HepG2 (cell line): ENCODE data around the gene SNAP25. TPM values are rescaled to one million over a fixed set of nuclear protein-coding genes. Genes with fewer than 3 reads are reported as not detected.

ENCODE experiments used
- ATAC-seq: fragments of 200-7000 bp; cut with Tn5 transposase; 3 replicates; pipeline ENCODE4 v1.9.1; 2020; ENCODE audit warnings: mild to moderate bottlenecking, moderate library complexity
- BruUV-seq: library from RNA; stranded (reverse); fragments of 400-500 nt; replicated peaks from 2 replicates; lab custom pipeline; 2021; lab: Mats Ljungman, UMichigan
- CTCF ChIA-PET: fragments of 300-600 bp; formaldehyde crosslinking; extraction: SDS; loops from one replicate; lab custom pipeline; 2021; ENCODE audit warnings: low total read pairs, inconsistent platforms, low intra/inter-chr PET ratio; lab: Yijun Ruan, JAX
- POLR2A ChIA-PET: fragments of 350-600 bp; sonication (Branson Sonifier 250); formaldehyde crosslinking; loops from one replicate; lab custom pipeline; 2020; ENCODE audit warnings: antibody characterized with exemption, inconsistent platforms; lab: Yijun Ruan, JAX
- DNase-seq: peaks from one replicate; pipeline ENCODE4 v3.0.0-alpha.2; 2015; ENCODE audit warnings: low spot score
- FAIRE-seq: peaks from 3 replicates; lab custom pipeline; 2011; peaks lifted over from hg19 to GRCh38; lab: Jason Lieb, UNC
- H2AFZ ChIP-seq: one replicate; pipeline ENCODE4 v1.6.1; 2011; ENCODE audit warnings: low read length, inconsistent platforms
- H3K27ac ChIP-seq: fragments of 300-600 bp; 3 replicates; pipeline ENCODE4 v1.8.0; 2011; ENCODE audit warnings: mixed run types, mild to moderate bottlenecking, mixed read lengths, low read length, inconsistent platforms; ENCODE audit not compliant: insufficient read depth; ENCODE audit errors: extremely low read length
- H3K27me3 ChIP-seq, 2 experiments: fragments of 200-600 bp in 1 of 2; 2 replicates in 1 of 2; 3 replicates in 1 of 2; pipeline versions ENCODE4 v1.6.0 to v1.8.0; 2011; ENCODE audit warnings: low read length in 2 of 2, mild to moderate bottlenecking in 2 of 2, moderate library complexity in 2 of 2, inconsistent platforms in 1 of 2; ENCODE audit not compliant: insufficient read depth in 2 of 2, control insufficient read depth in 1 of 2
- H3K36me3 ChIP-seq, 2 experiments: fragments of 200-600 bp in 1 of 2; replicated peaks in 1 of 2; 2 replicates in 1 of 2; 3 replicates in 1 of 2; pipeline versions ENCODE4 v1.5.1 to v1.8.0; 2011; ENCODE audit warnings: low read length in 2 of 2, inconsistent platforms in 1 of 2; ENCODE audit not compliant: insufficient read depth in 2 of 2, control insufficient read depth in 1 of 2
- H3K4me1 ChIP-seq: 2 replicates; pipeline ENCODE4 v1.5.1; 2012; ENCODE audit warnings: low read length, inconsistent platforms; ENCODE audit not compliant: insufficient read depth
- H3K4me2 ChIP-seq: 2 replicates; pipeline ENCODE4 v1.6.0; 2011; ENCODE audit warnings: low read depth, low read length, inconsistent platforms
- H3K4me3 ChIP-seq, 3 experiments: fragments of 200-600 bp in 1 of 3; sonication (generic), shearing (Covaris generic) in 1 of 3; replicated peaks in 1 of 3; 2 replicates each; pipeline ENCODE4 v1.5.1; 2011 to 2016; ENCODE audit warnings: low read length in 3 of 3, inconsistent platforms in 2 of 3, low read depth in 2 of 3, mild to moderate bottlenecking in 2 of 3, control low read depth in 1 of 3, mixed read lengths in 1 of 3; ENCODE audit not compliant: insufficient read depth in 1 of 3
- H3K79me2 ChIP-seq: one replicate; pipeline ENCODE4 v1.6.1; 2011; ENCODE audit warnings: low read length, inconsistent platforms; ENCODE audit not compliant: insufficient read depth
- H3K9ac ChIP-seq: 2 replicates; pipeline ENCODE4 v1.6.0; 2011; ENCODE audit warnings: mild to moderate bottlenecking, low read depth, low read length, inconsistent platforms; ENCODE audit not compliant: insufficient read depth
- H3K9me3 ChIP-seq: 2 replicates; pipeline ENCODE4 v1.5.1; 2012; ENCODE audit warnings: mild to moderate bottlenecking, low read length
- H4K20me1 ChIP-seq: 2 replicates; pipeline ENCODE4 v1.6.0; 2011; ENCODE audit warnings: inconsistent platforms, mild to moderate bottlenecking, low read length, moderate library complexity; ENCODE audit not compliant: insufficient read depth
- BRCA1 ChIP-seq: sonication (generic); formaldehyde crosslinking; IDR thresholded peaks from 2 replicates; pipeline ENCODE4 v1.4.0; 2020; ENCODE audit warnings: missing genetic modification reagents
- CEBPB ChIP-seq: IDR thresholded peaks from 2 replicates; pipeline ENCODE4 v1.6.1; 2011; ENCODE audit warnings: low read depth, low read length, improper control_type of control experiment, borderline replicate concordance
- CHD2 ChIP-seq: IDR thresholded peaks from 2 replicates; pipeline ENCODE4 v1.6.1; 2011; ENCODE audit warnings: low read depth, low read length, improper control_type of control experiment
- HNF4G ChIP-seq, 2 experiments: sonication (generic) in 1 of 2; formaldehyde crosslinking in 1 of 2; IDR thresholded peaks; 2 replicates each; pipeline versions ENCODE4 v1.4.0 to v1.6.1; 2011 to 2020; ENCODE audit warnings: borderline replicate concordance in 2 of 2, low read depth in 2 of 2, mild to moderate bottlenecking in 2 of 2, low read length in 1 of 2, missing genetic modification reagents in 1 of 2, moderate library complexity in 1 of 2
- RFX3 ChIP-seq: IDR thresholded peaks from 2 replicates; pipeline ENCODE4 v1.6.1; 2016; ENCODE audit warnings: missing biosample characterization, missing genetic modification reagents
- ZNF230 ChIP-seq: sonication (generic); formaldehyde crosslinking; IDR thresholded peaks from 2 replicates; pipeline ENCODE4 v1.4.0; 2020; ENCODE audit warnings: mild to moderate bottlenecking, missing genetic modification reagents
- ZNF484 ChIP-seq: sonication (generic); formaldehyde crosslinking; IDR thresholded peaks from 2 replicates; pipeline ENCODE4 v1.5.1; 2020; ENCODE audit warnings: mild to moderate bottlenecking, low read depth, missing genetic modification reagents, borderline replicate concordance
- ZNF766 ChIP-seq: sonication (generic); formaldehyde crosslinking; IDR thresholded peaks from 2 replicates; pipeline ENCODE4 v1.5.0; 2020; ENCODE audit warnings: missing genetic modification reagents, borderline replicate concordance
- ZSCAN31 ChIP-seq: sonication (generic); formaldehyde crosslinking; IDR thresholded peaks from 2 replicates; pipeline ENCODE4 v1.5.0; 2020; ENCODE audit warnings: low read depth, mild to moderate bottlenecking, missing genetic modification reagents
- WGBS: methylation state at CpG from one replicate; pipeline ENCODE4 v1.1.6; 2017; ENCODE audit warnings: low lambda C conversion rate; 5-methylcytosine and 5-hydroxymethylcytosine counted together
- in situ Hi-C: cut with HindIII; loops from 2 replicates; pipeline ENCODE4 v1.10.0; 2017; ENCODE audit warnings: low pct_unique_long_range_greater_than_20kb; ENCODE audit not compliant: extremely low pct_ligation_motif_present
- intact Hi-C: fragments of 100-400 bp; cut with micrococcal nuclease; formaldehyde crosslinking; loops from one replicate; pipeline ENCODE4 v1.10.0; 2022; ENCODE audit not compliant: unreplicated experiment
- polyA plus RNA-seq, 8 experiments: library from polyadenylated mRNA; depleted of rRNA in 3 of 8; stranded (reverse) in 7 of 8; unstranded in 1 of 8; fragments of >200 nt; fragmentation: Illumina TruSeq in 4 of 8; extraction: Trizol in 4 of 8; gene quantifications; 2 replicates each; pipeline versions ENCODE4 v1.2.1 to v1.2.3, GENCODE V29; 2011 to 2016; ENCODE audit warnings: low read depth in 4 of 8, missing spikeins in 1 of 8, mixed read lengths in 1 of 8; ENCODE audit not compliant: insufficient read depth in 1 of 8
- total RNA-seq, 5 experiments: library from RNA; depleted of rRNA; stranded (reverse); fragments of >200 nt; fragmentation: Illumina TruSeq; extraction: Trizol; gene quantifications; 2 replicates each; pipeline ENCODE4 v1.2.3, GENCODE V29; 2016; ENCODE audit warnings: low read depth in 1 of 5
- TF ChIP-seq, protein P1 (sequence below): IDR thresholded peaks from 2 replicates; pipeline ENCODE4 v1.6.1; 2016; ENCODE audit warnings: low read depth, borderline replicate concordance
- TF ChIP-seq, protein P2 (sequence below): sonication (generic); formaldehyde crosslinking; IDR thresholded peaks from 2 replicates; pipeline ENCODE4 v1.5.0; 2020; ENCODE audit warnings: mild to moderate bottlenecking, missing genetic modification reagents
- TF ChIP-seq, protein P3 (sequence below): IDR thresholded peaks from 2 replicates; pipeline ENCODE4 v1.6.1; 2016
- TF ChIP-seq, protein P4 (sequence below): sonication (generic); formaldehyde crosslinking; IDR thresholded peaks from 2 replicates; pipeline ENCODE4 v1.4.0; 2020; ENCODE audit warnings: mild to moderate bottlenecking, missing genetic modification reagents

The SNAP25 gene
- total and polyA plus RNA-seq, 2 of the 13 experiments (the other 11 are each of a cell fraction or from before 2014, with no cell fraction given) = not detected

DNA sequence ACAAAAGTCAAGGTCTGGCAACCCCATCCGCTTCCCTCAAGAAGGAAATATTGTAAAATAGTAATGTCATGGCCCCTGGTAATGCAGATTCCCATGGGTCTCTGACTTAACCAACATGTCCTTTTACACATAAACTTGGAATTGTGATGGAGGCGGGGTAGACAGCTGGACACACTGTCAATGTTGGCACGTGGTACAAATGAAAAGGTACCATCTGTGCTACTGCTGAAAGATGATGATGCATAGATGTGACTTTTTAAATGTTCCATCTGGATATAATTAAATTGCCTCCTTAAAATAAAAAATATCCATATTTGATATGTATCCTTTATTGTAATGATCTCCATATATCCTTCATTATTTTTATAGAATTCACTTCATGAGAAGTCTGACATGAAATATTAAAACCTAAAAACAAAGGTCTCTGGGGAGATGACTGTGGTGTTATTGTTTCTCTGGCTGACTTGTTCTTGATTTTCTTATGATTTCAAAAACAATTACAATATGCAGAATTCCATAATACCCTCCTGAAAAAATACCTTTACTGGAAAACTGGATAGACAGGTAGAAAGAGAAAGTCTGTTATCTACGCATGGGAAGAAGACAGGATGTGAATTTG lies 110.9 kb downstream of the SNAP25 start:
- BruUV-seq = no TSS peak
- DNase-seq (no peak), FAIRE-seq (no peak), ATAC-seq (no peak)
- CTCF ChIA-PET = no interaction called here
- H3K4me2 ChIP-seq = peak overlapping the region; percentile 69
- H3K27ac ChIP-seq = no peak overlapping the region
- peak overlapping the region in 1 of 3 experiments; percentile 55; a peak in 1 of 6 replicates for H3K4me3 ChIP-seq
- intact Hi-C loops (no loop called here), in situ Hi-C loops (no loop called here)
- H3K9me3 ChIP-seq = no peaks in the 10 kb centered on the region
- H4K20me1 ChIP-seq = no peaks in the 10 kb centered on the region
- no peaks in the 10 kb centered on the region for H3K27me3 ChIP-seq
- H2AFZ ChIP-seq = peak overlapping the region; percentile 37
- no peak overlapping the region for H3K9ac ChIP-seq
- no peaks in the 10 kb centered on the region for H3K36me3 ChIP-seq
- 89% methylated on average over 4 of the region's 4 CpGs for WGBS
- TF ChIP-seq ZSCAN31 (CRISPR knock-in tag) = no peak
- POLR2A ChIA-PET = interaction anchor here (1.4 to 1.8 kb wide), 3 partner anchors 7 to 105 kb away, joined by 3 to 16 read pairs (median 6); partner anchors contain the start of genes MKKS and SLX4IP
- H3K79me2 ChIP-seq = no peaks in the 10 kb centered on the region
- H3K4me1 ChIP-seq = peaks cover 20% of the 10 kb centered on the region

DNA sequence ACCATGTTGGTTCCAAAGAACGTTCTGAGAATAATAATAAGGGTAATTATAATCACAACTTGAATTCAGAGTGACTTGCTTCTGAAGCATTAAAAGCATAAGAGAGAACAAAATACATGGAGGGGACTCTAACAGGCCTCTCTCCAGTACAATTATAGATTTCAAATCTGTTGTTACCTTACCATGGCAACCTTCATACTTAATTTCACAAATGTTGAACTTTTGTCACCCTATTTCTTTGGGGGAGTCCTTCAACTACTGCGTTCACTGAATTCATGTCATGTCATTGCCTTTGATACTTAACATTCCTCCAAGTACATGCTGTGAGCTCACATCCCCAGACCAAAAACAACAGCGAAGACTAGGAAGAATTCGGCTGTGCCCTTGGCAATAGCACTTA lies 111.4 kb downstream of the SNAP25 start:
- no peak overlapping the region for H2AFZ ChIP-seq
- no peak for ATAC-seq
- TF ChIP-seq CEBPB = no peak
- TF ChIP-seq, protein P1, sequence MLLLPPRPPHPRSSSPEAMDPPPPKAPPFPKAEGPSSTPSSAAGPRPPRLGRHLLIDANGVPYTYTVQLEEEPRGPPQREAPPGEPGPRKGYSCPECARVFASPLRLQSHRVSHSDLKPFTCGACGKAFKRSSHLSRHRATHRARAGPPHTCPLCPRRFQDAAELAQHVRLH (CRISPR knock-in tag) = no peak
- TF ChIP-seq BRCA1 = no peak
- no peak for TF ChIP-seq ZNF230 (CRISPR knock-in tag)
- TF ChIP-seq, protein P2, sequence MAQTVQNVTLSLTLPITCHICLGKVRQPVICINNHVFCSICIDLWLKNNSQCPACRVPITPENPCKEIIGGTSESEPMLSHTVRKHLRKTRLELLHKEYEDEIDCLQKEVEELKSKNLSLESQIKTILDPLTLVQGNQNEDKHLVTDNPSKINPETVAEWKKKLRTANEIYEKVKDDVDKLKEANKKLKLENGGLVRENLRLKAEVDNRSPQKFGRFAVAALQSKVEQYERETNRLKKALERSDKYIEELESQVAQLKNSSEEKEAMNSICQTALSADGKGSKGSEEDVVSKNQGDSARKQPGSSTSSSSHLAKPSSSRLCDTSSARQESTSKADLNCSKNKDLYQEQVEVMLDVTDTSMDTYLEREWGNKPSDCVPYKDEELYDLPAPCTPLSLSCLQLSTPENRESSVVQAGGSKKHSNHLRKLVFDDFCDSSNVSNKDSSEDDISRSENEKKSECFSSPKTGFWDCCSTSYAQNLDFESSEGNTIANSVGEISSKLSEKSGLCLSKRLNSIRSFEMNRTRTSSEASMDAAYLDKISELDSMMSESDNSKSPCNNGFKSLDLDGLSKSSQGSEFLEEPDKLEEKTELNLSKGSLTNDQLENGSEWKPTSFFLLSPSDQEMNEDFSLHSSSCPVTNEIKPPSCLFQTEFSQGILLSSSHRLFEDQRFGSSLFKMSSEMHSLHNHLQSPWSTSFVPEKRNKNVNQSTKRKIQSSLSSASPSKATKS (CRISPR knock-in tag) = no peak
- no peak for TF ChIP-seq CHD2
- no peak for TF ChIP-seq ZNF484 (CRISPR knock-in tag)
- TF ChIP-seq HNF4G (IDR thresholded peaks at IDR 0.05; ENCODE audit: borderline replicate concordance, low read depth, low read length) = no peak
- TF ChIP-seq HNF4G (CRISPR knock-in tag; IDR thresholded peaks at IDR 0.05; ENCODE audit: borderline replicate concordance, low read depth) = no peak
- no peak for TF ChIP-seq ZNF766 (CRISPR knock-in tag)
- TF ChIP-seq RFX3 = no peak
- TF ChIP-seq, protein P3, sequence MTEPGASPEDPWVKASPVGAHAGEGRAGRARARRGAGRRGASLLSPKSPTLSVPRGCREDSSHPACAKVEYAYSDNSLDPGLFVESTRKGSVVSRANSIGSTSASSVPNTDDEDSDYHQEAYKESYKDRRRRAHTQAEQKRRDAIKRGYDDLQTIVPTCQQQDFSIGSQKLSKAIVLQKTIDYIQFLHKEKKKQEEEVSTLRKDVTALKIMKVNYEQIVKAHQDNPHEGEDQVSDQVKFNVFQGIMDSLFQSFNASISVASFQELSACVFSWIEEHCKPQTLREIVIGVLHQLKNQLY (CRISPR knock-in tag) = no peak
- TF ChIP-seq, protein P4, sequence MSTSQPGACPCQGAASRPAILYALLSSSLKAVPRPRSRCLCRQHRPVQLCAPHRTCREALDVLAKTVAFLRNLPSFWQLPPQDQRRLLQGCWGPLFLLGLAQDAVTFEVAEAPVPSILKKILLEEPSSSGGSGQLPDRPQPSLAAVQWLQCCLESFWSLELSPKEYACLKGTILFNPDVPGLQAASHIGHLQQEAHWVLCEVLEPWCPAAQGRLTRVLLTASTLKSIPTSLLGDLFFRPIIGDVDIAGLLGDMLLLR = no peak

More for the DNA sequence above, 111.4 kb downstream of the SNAP25 start:
- no peak overlapping the region for H3K4me2 ChIP-seq
- no peak for FAIRE-seq
- DNase-seq = no peak
- H3K9ac ChIP-seq = no peak overlapping the region
- BruUV-seq = no TSS peak
- intact Hi-C loops = no loop called here
- no peaks in the 10 kb centered on the region for H3K79me2 ChIP-seq
- no peak overlapping the region for H3K4me3 ChIP-seq
- H4K20me1 ChIP-seq = no peaks in the 10 kb centered on the region
- in situ Hi-C loops = no loop called here
- no peak overlapping the region for H3K27ac ChIP-seq
- H3K27me3 ChIP-seq = no peaks in the 10 kb centered on the region
- peaks cover 20% of the 10 kb centered on the region for H3K4me1 ChIP-seq
- H3K36me3 ChIP-seq = no peaks in the 10 kb centered on the region
- POLR2A ChIA-PET = no interaction called here
- no peaks in the 10 kb centered on the region for H3K9me3 ChIP-seq
- 88% methylated on average over 4 of the region's 4 CpGs for WGBS
- CTCF ChIA-PET = no interaction called here
